SK-N-SH treated with all-trans-retinoic acid at 6 μM for 48 hours (cell line): ENCODE data around the gene GRIK2.

Source experiments
- ATAC-seq: fragments of 200-7000 bp; cut with Tn5 transposase; 3 replicates; pipeline ENCODE4 v1.9.1; 2020; ENCODE audit warnings: mild to moderate bottlenecking, moderate library complexity
- BACH2 ChIP-seq: fragments of 250-450 bp; sonication (Bioruptor Pico); IDR thresholded peaks from 2 replicates; pipeline ENCODE4 v1.9.0; 2021; ENCODE audit warnings: mild to moderate bottlenecking, borderline replicate concordance
- CSDC2 ChIP-seq: fragments of 250-450 bp; sonication (Bioruptor Pico); IDR thresholded peaks from 2 replicates; pipeline ENCODE4 v1.5.0; 2020; ENCODE audit warnings: mild to moderate bottlenecking, moderate library complexity
- ESRRG ChIP-seq: fragments of 250-450 bp; sonication (Bioruptor Pico); IDR thresholded peaks from 2 replicates; pipeline ENCODE4 v1.6.1; 2021; ENCODE audit warnings: mild to moderate bottlenecking
- GLIS3 ChIP-seq: fragments of 250-450 bp; sonication (Bioruptor Pico); IDR thresholded peaks from 2 replicates; pipeline ENCODE4 v1.5.0; 2020; ENCODE audit warnings: mild to moderate bottlenecking, moderate library complexity
- ISL1 ChIP-seq: fragments of 250-450 bp; sonication (Bioruptor Pico); IDR thresholded peaks from 2 replicates; pipeline ENCODE4 v2.1.2; 2022; ENCODE audit warnings: mild to moderate bottlenecking, moderate library complexity
- OSR1 ChIP-seq: fragments of 250-450 bp; sonication (Bioruptor Pico); IDR thresholded peaks from 2 replicates; pipeline ENCODE4 v1.8.0; 2022; ENCODE audit warnings: moderate library complexity, mild to moderate bottlenecking, inconsistent platforms
- PPARA ChIP-seq: fragments of 250-450 bp; sonication (Bioruptor Pico); IDR thresholded peaks from 2 replicates; pipeline ENCODE4 v1.5.0; 2020; ENCODE audit warnings: mild to moderate bottlenecking, borderline replicate concordance
- RARB ChIP-seq: fragments of 250-450 bp; sonication (Bioruptor Pico); IDR thresholded peaks from 2 replicates; pipeline ENCODE4 v1.8.0; 2021; ENCODE audit warnings: mild to moderate bottlenecking, moderate library complexity
- SNAI2 ChIP-seq: fragments of 250-450 bp; sonication (Bioruptor Pico); IDR thresholded peaks from 2 replicates; pipeline ENCODE4 v1.5.0; 2020; ENCODE audit warnings: mild to moderate bottlenecking, moderate library complexity
- TCF4 ChIP-seq: fragments of 250-450 bp; sonication (Bioruptor Pico); IDR thresholded peaks from 2 replicates; pipeline ENCODE4 v1.8.0; 2021; ENCODE audit warnings: mild to moderate bottlenecking, moderate library complexity, borderline replicate concordance
- TOX ChIP-seq: fragments of 250-450 bp; sonication (Bioruptor Pico); IDR thresholded peaks from 2 replicates; pipeline ENCODE4 v1.8.0; 2021; ENCODE audit warnings: mild to moderate bottlenecking, moderate library complexity, borderline replicate concordance
- ZC3H10 ChIP-seq: fragments of 250-450 bp; sonication (Bioruptor Pico); IDR thresholded peaks from 2 replicates; pipeline ENCODE4 v1.5.1; 2021; ENCODE audit warnings: mild to moderate bottlenecking, moderate library complexity
- ZFP3 ChIP-seq: fragments of 250-450 bp; sonication (Bioruptor Pico); IDR thresholded peaks from 2 replicates; pipeline ENCODE4 v1.5.0; 2020; ENCODE audit warnings: mild to moderate bottlenecking, moderate library complexity
- ZFP30 ChIP-seq: fragments of 450-650 bp; formaldehyde crosslinking; IDR thresholded peaks from 2 replicates; pipeline ENCODE4 v1.5.0; 2022; ENCODE audit warnings: mild to moderate bottlenecking, moderate library complexity
- ZNF565 ChIP-seq: fragments of 450-650 bp; formaldehyde crosslinking; conservative IDR thresholded peaks from 2 replicates; pipeline ENCODE4 v1.5.0; 2020; ENCODE audit warnings: low read depth, mild to moderate bottlenecking, moderate library complexity
- ZNF70 ChIP-seq: fragments of 450-650 bp; formaldehyde crosslinking; IDR thresholded peaks from 2 replicates; pipeline ENCODE4 v1.5.0; 2020; ENCODE audit warnings: mild to moderate bottlenecking, moderate library complexity
- ZNF8 ChIP-seq: fragments of 450-650 bp; formaldehyde crosslinking; IDR thresholded peaks from 2 replicates; pipeline ENCODE4 v1.5.0; 2020; ENCODE audit warnings: mild to moderate bottlenecking, moderate library complexity
- TF ChIP-seq, protein P1 (sequence below): fragments of 250-450 bp; sonication (Bioruptor Pico); IDR thresholded peaks from 2 replicates; pipeline ENCODE4 v1.8.0; 2020; ENCODE audit warnings: mild to moderate bottlenecking, moderate library complexity, borderline replicate concordance
- TF ChIP-seq, protein P2 (sequence below): fragments of 250-450 bp; sonication (Bioruptor Pico); IDR thresholded peaks from 2 replicates; pipeline ENCODE4 v1.5.1; 2020; ENCODE audit warnings: low read depth, mild to moderate bottlenecking, moderate library complexity
- TF ChIP-seq, protein P3 (sequence below): fragments of 250-450 bp; sonication (Bioruptor Pico); IDR thresholded peaks from 2 replicates; pipeline ENCODE4 v1.8.0; 2021; ENCODE audit warnings: low read depth, mild to moderate bottlenecking, moderate library complexity, borderline replicate concordance
- TF ChIP-seq, protein P4 (sequence below): fragments of 250-450 bp; sonication (Bioruptor Pico); IDR thresholded peaks from 2 replicates; pipeline ENCODE4 v1.5.0; 2020; ENCODE audit warnings: mild to moderate bottlenecking, moderate library complexity
- TF ChIP-seq, protein P5 (sequence below): fragments of 250-450 bp; sonication (Bioruptor Pico); IDR thresholded peaks from 2 replicates; pipeline ENCODE4 v1.5.1; 2021; ENCODE audit warnings: mild to moderate bottlenecking, moderate library complexity

The GRIK2 gene

DNA sequence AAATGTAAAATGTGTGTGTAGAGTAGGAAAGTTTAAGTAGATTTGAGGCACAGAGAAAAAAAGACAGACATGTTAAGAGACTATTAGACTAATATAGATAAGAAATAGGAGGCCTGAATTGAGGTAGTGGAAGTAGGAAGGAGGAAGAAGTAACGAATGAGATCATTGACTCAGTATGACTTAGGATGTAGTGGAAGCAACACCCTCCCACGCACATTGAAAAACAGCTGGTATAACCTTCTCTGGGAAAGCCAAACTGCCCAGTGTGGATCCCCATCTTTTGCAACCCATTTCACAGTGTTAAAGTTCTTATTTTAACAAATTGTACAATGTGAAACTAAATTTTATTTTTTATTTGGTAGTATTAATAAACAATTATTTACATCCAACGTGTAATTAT lies 89.1 kb downstream of the GRIK2 start:
- TF ChIP-seq TCF4 (CRISPR knock-in tag) (no peak), ISL1 (CRISPR knock-in tag) (no peak), SNAI2 (CRISPR knock-in tag) (no peak), TOX (no peak), OSR1 (no peak), ZFP3 (no peak), RARB (CRISPR knock-in tag) (no peak)
- TF ChIP-seq, protein P1, sequence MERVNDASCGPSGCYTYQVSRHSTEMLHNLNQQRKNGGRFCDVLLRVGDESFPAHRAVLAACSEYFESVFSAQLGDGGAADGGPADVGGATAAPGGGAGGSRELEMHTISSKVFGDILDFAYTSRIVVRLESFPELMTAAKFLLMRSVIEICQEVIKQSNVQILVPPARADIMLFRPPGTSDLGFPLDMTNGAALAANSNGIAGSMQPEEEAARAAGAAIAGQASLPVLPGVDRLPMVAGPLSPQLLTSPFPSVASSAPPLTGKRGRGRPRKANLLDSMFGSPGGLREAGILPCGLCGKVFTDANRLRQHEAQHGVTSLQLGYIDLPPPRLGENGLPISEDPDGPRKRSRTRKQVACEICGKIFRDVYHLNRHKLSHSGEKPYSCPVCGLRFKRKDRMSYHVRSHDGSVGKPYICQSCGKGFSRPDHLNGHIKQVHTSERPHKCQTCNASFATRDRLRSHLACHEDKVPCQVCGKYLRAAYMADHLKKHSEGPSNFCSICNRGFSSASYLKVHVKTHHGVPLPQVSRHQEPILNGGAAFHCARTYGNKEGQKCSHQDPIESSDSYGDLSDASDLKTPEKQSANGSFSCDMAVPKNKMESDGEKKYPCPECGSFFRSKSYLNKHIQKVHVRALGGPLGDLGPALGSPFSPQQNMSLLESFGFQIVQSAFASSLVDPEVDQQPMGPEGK (CRISPR knock-in tag): no peak
- TF ChIP-seq, protein P2, sequence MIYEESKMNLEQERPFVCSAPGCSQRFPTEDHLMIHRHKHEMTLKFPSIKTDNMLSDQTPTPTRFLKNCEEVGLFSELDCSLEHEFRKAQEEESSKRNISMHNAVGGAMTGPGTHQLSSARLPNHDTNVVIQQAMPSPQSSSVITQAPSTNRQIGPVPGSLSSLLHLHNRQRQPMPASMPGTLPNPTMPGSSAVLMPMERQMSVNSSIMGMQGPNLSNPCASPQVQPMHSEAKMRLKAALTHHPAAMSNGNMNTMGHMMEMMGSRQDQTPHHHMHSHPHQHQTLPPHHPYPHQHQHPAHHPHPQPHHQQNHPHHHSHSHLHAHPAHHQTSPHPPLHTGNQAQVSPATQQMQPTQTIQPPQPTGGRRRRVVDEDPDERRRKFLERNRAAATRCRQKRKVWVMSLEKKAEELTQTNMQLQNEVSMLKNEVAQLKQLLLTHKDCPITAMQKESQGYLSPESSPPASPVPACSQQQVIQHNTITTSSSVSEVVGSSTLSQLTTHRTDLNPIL (CRISPR knock-in tag): no peak
- TF ChIP-seq, protein P3, sequence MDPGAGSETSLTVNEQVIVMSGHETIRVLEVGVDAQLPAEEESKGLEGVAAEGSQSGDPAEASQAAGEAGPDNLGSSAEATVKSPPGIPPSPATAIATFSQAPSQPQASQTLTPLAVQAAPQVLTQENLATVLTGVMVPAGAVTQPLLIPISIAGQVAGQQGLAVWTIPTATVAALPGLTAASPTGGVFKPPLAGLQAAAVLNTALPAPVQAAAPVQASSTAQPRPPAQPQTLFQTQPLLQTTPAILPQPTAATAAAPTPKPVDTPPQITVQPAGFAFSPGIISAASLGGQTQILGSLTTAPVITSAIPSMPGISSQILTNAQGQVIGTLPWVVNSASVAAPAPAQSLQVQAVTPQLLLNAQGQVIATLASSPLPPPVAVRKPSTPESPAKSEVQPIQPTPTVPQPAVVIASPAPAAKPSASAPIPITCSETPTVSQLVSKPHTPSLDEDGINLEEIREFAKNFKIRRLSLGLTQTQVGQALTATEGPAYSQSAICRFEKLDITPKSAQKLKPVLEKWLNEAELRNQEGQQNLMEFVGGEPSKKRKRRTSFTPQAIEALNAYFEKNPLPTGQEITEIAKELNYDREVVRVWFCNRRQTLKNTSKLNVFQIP: no peak
- ATAC-seq: no peak

DNA sequence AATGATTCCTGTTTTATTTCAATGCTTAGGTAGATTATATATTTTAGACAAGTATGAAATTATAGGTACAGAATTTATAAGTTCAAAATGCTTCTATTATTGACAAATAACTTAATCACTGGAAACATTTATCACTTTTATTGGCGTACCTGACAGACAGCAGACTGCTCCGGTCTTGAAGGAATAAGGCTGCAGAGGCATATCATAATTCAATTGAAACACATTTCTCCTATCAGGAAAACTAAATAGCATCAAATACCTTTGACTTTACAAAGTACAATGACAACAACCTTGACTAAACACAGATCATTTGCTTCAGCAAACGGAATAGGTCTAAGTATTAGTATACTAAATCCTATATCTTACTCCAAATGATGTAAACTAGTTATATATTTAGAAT lies 91.3 kb downstream of the GRIK2 start:
- ATAC-seq: no peak
- TF ChIP-seq PPARA (CRISPR knock-in tag) (no peak), ZC3H10 (CRISPR knock-in tag) (no peak), CSDC2 (no peak), SNAI2 (CRISPR knock-in tag) (no peak), TCF4 (CRISPR knock-in tag) (no peak), ZFP3 (no peak), OSR1 (no peak), ZFP30 (CRISPR knock-in tag) (no peak), GLIS3 (no peak), ZNF565 (CRISPR knock-in tag) (no peak), RARB (CRISPR knock-in tag) (no peak), ESRRG (CRISPR knock-in tag) (no peak), ISL1 (CRISPR knock-in tag) (no peak)
- TF ChIP-seq, protein P4, sequence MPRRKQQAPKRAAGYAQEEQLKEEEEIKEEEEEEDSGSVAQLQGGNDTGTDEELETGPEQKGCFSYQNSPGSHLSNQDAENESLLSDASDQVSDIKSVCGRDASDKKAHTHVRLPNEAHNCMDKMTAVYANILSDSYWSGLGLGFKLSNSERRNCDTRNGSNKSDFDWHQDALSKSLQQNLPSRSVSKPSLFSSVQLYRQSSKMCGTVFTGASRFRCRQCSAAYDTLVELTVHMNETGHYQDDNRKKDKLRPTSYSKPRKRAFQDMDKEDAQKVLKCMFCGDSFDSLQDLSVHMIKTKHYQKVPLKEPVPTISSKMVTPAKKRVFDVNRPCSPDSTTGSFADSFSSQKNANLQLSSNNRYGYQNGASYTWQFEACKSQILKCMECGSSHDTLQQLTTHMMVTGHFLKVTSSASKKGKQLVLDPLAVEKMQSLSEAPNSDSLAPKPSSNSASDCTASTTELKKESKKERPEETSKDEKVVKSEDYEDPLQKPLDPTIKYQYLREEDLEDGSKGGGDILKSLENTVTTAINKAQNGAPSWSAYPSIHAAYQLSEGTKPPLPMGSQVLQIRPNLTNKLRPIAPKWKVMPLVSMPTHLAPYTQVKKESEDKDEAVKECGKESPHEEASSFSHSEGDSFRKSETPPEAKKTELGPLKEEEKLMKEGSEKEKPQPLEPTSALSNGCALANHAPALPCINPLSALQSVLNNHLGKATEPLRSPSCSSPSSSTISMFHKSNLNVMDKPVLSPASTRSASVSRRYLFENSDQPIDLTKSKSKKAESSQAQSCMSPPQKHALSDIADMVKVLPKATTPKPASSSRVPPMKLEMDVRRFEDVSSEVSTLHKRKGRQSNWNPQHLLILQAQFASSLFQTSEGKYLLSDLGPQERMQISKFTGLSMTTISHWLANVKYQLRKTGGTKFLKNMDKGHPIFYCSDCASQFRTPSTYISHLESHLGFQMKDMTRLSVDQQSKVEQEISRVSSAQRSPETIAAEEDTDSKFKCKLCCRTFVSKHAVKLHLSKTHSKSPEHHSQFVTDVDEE: no peak
- TF ChIP-seq, protein P3: no peak
- TF ChIP-seq, protein P5, sequence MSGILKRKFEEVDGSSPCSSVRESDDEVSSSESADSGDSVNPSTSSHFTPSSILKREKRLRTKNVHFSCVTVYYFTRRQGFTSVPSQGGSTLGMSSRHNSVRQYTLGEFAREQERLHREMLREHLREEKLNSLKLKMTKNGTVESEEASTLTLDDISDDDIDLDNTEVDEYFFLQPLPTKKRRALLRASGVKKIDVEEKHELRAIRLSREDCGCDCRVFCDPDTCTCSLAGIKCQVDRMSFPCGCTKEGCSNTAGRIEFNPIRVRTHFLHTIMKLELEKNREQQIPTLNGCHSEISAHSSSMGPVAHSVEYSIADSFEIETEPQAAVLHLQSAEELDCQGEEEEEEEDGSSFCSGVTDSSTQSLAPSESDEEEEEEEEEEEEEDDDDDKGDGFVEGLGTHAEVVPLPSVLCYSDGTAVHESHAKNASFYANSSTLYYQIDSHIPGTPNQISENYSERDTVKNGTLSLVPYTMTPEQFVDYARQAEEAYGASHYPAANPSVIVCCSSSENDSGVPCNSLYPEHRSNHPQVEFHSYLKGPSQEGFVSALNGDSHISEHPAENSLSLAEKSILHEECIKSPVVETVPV (CRISPR knock-in tag): no peak

DNA sequence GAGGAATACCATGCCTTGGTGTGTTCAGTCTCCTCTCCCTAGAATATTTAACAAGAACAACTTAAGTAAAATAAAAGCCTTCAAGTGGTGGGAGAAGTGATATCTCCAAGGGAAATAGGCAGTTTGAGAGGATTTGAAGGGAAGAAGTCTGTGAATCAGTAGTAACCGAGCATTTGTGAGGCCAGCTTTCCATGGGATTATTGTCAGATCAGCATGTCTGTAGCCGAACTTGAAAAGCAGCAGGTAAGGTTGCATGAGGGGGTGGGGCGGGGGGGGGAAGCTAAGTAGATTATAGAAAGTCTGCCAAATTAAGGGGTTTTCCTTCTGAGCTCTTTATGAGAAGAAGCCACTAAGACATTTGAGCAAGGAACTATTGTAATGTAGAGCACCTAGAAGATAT lies 92.6 kb downstream of the GRIK2 start:
- ATAC-seq: no peak
- TF ChIP-seq ZFP3: no peak
- no peak for TF ChIP-seq OSR1
- TF ChIP-seq, protein P1 (CRISPR knock-in tag): no peak
- no peak for TF ChIP-seq SNAI2 (CRISPR knock-in tag)
- no peak for TF ChIP-seq ESRRG (CRISPR knock-in tag)
- no peak for TF ChIP-seq RARB (CRISPR knock-in tag)
- no peak for TF ChIP-seq TCF4 (CRISPR knock-in tag)
- no peak for TF ChIP-seq ZNF70 (CRISPR knock-in tag)
- TF ChIP-seq TOX: no peak
- TF ChIP-seq ZNF8 (CRISPR knock-in tag): no peak
- no peak for TF ChIP-seq ZNF565 (CRISPR knock-in tag)
- TF ChIP-seq, protein P5 (CRISPR knock-in tag): no peak
- TF ChIP-seq BACH2: no peak
- no peak for TF ChIP-seq PPARA (CRISPR knock-in tag)
